Measurements from ENCODE around the gene BIRC3.
A peak's percentile ranks its signal among the peaks of the same experiment; 100 is the strongest.

The BIRC3 gene

GRCh38 chr11:102323542-102324251 lies 6.4 kb downstream of the BIRC3 start:
- H3K4me1 ChIP-seq (ENCODE audit: control insufficient read depth in 1 of 2, insufficient read depth in 2 of 2, low read length in 2 of 2): no peaks in the 10 kb centered on the region
- H3K18ac ChIP-seq (ENCODE audit: low read length): no peak overlapping the region
- no peak overlapping the region for H2BK5ac ChIP-seq (ENCODE audit: low read depth, low read length, poor library complexity)
- no peaks in the 10 kb centered on the region for H3K79me1 ChIP-seq (ENCODE audit: low read length)
- no peak overlapping the region for H3K9ac ChIP-seq (ENCODE audit: low read length)
- DNase-seq: peak; percentile 20 to 75
- H2AFZ ChIP-seq (ENCODE audit: insufficient read depth, low read length, poor library complexity): no peak overlapping the region
- no peak overlapping the region for H3K14ac ChIP-seq (ENCODE audit: low read length)
- H3K9me3 ChIP-seq (ENCODE audit: insufficient read depth, low read depth, low read length): no peaks in the 10 kb centered on the region
- H3K27me3 ChIP-seq (ENCODE audit: insufficient read depth, low read length): no peaks in the 10 kb centered on the region
- no CpG with 5 or more reads among the region's 1 CpG for WGBS (ENCODE audit: extremely low coverage, insufficient coverage, insufficient read length)
- H3K79me2 ChIP-seq (ENCODE audit: control insufficient read depth, insufficient read depth, low read length, poor library complexity): no peaks in the 10 kb centered on the region
- no peak overlapping the region for H4K12ac ChIP-seq (ENCODE audit: low read depth, low read length)
- H3K4me3 ChIP-seq (ENCODE audit: low read depth, low read length): no peak overlapping the region
- H4K91ac ChIP-seq (ENCODE audit: low read depth, low read length): no peak overlapping the region
- H3K27ac ChIP-seq (ENCODE audit: low read depth, low read length): no peak overlapping the region
- no peak overlapping the region for H3K23ac ChIP-seq (ENCODE audit: low read length)
- H2BK12ac ChIP-seq (ENCODE audit: low read length): no peak overlapping the region
- H3K36me3 ChIP-seq (ENCODE audit: control insufficient read depth in 1 of 2, insufficient read depth in 2 of 2, low read length in 2 of 2): no peaks in the 10 kb centered on the region
- no peak overlapping the region for H3K4ac ChIP-seq (ENCODE audit: low read depth, low read length)
- no peak overlapping the region for H3K4me2 ChIP-seq (ENCODE audit: low read length)
- no peak overlapping the region for H4K8ac ChIP-seq (ENCODE audit: low read depth, low read length)
- no peak overlapping the region for H2AK5ac ChIP-seq (ENCODE audit: low read length)
- H2BK120ac ChIP-seq (ENCODE audit: insufficient read depth, low read length, poor library complexity): no peak overlapping the region

DNA sequence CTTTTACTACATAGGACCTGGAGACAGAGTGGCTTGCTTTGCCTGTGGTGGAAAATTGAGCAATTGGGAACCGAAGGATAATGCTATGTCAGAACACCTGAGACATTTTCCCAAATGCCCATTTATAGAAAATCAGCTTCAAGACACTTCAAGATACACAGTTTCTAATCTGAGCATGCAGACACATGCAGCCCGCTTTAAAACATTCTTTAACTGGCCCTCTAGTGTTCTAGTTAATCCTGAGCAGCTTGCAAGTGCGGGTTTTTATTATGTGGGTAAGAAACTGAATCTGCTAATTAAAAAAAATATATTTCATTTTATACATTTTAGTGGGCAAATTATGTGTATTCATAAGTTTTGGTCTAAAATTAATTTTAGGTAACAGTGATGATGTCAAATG lies 7.8 kb downstream of the BIRC3 start:
- no peak for DNase-seq
- no peak overlapping the region for H3K18ac ChIP-seq (ENCODE audit: low read length)
- no peak overlapping the region for H3K9ac ChIP-seq (ENCODE audit: low read length)
- H3K27ac ChIP-seq (ENCODE audit: low read depth, low read length): no peak overlapping the region
- H4K8ac ChIP-seq (ENCODE audit: low read depth, low read length): no peak overlapping the region
- H2BK5ac ChIP-seq (ENCODE audit: low read depth, low read length, poor library complexity): no peak overlapping the region
- no peak overlapping the region for H3K4me2 ChIP-seq (ENCODE audit: low read length)
- no CpG with 5 or more reads among the region's 3 CpGs for WGBS (ENCODE audit: extremely low coverage, insufficient coverage, insufficient read length)
- H2BK12ac ChIP-seq (ENCODE audit: low read length): no peak overlapping the region
- no peaks in the 10 kb centered on the region for H3K4me1 ChIP-seq (ENCODE audit: control insufficient read depth in 1 of 2, insufficient read depth in 2 of 2, low read length in 2 of 2)
- H3K4ac ChIP-seq (ENCODE audit: low read depth, low read length): no peak overlapping the region
- H3K79me2 ChIP-seq (ENCODE audit: control insufficient read depth, insufficient read depth, low read length, poor library complexity): no peaks in the 10 kb centered on the region
- no peak overlapping the region for H4K12ac ChIP-seq (ENCODE audit: low read depth, low read length)
- H3K4me3 ChIP-seq (ENCODE audit: low read depth, low read length): no peak overlapping the region
- no peak overlapping the region for H3K23ac ChIP-seq (ENCODE audit: low read length)
- H3K14ac ChIP-seq (ENCODE audit: low read length): no peak overlapping the region
- H3K27me3 ChIP-seq (ENCODE audit: insufficient read depth, low read length): no peaks in the 10 kb centered on the region
- H2AK5ac ChIP-seq (ENCODE audit: low read length): no peak overlapping the region
- no peak overlapping the region for H2BK120ac ChIP-seq (ENCODE audit: insufficient read depth, low read length, poor library complexity)
- no peak overlapping the region for H2AFZ ChIP-seq (ENCODE audit: insufficient read depth, low read length, poor library complexity)
- no peak overlapping the region for H4K91ac ChIP-seq (ENCODE audit: low read depth, low read length)
- no peaks in the 10 kb centered on the region for H3K36me3 ChIP-seq (ENCODE audit: control insufficient read depth in 1 of 2, insufficient read depth in 2 of 2, low read length in 2 of 2)
- H3K9me3 ChIP-seq (ENCODE audit: insufficient read depth, low read depth, low read length): no peaks in the 10 kb centered on the region
- no peaks in the 10 kb centered on the region for H3K79me1 ChIP-seq (ENCODE audit: low read length)

DNA sequence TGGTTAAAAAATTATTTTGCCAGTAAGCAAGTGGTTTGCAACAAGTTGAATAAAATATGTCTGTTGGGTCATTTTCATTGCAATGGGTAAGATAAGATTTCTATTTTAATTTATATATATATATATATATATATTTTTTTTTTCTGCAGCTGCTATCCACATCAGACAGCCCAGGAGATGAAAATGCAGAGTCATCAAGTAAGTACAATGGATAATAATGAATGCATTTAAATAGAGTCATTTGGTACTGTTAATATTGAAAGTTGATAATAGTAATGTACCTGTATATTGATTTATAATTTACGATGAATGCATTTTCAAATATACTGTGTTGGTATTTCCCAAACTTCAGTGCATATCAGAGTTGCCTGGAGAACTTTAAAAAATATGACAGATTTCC lies 11.5 kb downstream of the BIRC3 start:
- Histone ChIP-seq H3K9me3 (ENCODE audit: insufficient read depth, low read depth, low read length) (no peaks in the 10 kb centered on the region), H3K79me1 (ENCODE audit: low read length) (no peaks in the 10 kb centered on the region), H4K12ac (ENCODE audit: low read depth, low read length) (no peak overlapping the region), H3K4ac (ENCODE audit: low read depth, low read length) (no peak overlapping the region), H2BK5ac (ENCODE audit: low read depth, low read length, poor library complexity) (no peak overlapping the region), H3K9ac (ENCODE audit: low read length) (no peak overlapping the region), H3K4me1 (ENCODE audit: control insufficient read depth in 1 of 2, insufficient read depth in 2 of 2, low read length in 2 of 2) (no peaks in the 10 kb centered on the region), H3K27me3 (ENCODE audit: insufficient read depth, low read length) (no peaks in the 10 kb centered on the region), H2AFZ (ENCODE audit: insufficient read depth, low read length, poor library complexity) (no peak overlapping the region), H3K27ac (ENCODE audit: low read depth, low read length) (no peak overlapping the region), H3K4me3 (ENCODE audit: low read depth, low read length) (no peak overlapping the region), H3K23ac (ENCODE audit: low read length) (no peak overlapping the region), H2BK120ac (ENCODE audit: insufficient read depth, low read length, poor library complexity) (no peak overlapping the region), H2BK12ac (ENCODE audit: low read length) (no peak overlapping the region), H2AK5ac (ENCODE audit: low read length) (no peak overlapping the region), H4K8ac (ENCODE audit: low read depth, low read length) (no peak overlapping the region), H3K36me3 (ENCODE audit: control insufficient read depth in 1 of 2, insufficient read depth in 2 of 2, low read length in 2 of 2) (no peaks in the 10 kb centered on the region), H3K4me2 (ENCODE audit: low read length) (no peak overlapping the region), H3K79me2 (ENCODE audit: control insufficient read depth, insufficient read depth, low read length, poor library complexity) (no peaks in the 10 kb centered on the region), H3K14ac (ENCODE audit: low read length) (no peak overlapping the region), H3K18ac (ENCODE audit: low read length) (no peak overlapping the region), H4K91ac (ENCODE audit: low read depth, low read length) (no peak overlapping the region)
- no peak for DNase-seq
- WGBS (ENCODE audit: extremely low coverage, insufficient coverage, insufficient read length): no CpG with 5 or more reads among the region's 1 CpG

- Histone ChIP-seq H3K4me1 (ENCODE audit: control insufficient read depth in 1 of 2, insufficient read depth in 2 of 2, low read length in 2 of 2) (no peaks in the 10 kb centered on the region), H3K27ac (ENCODE audit: low read depth, low read length) (no peak overlapping the region), H3K4ac (ENCODE audit: low read depth, low read length) (no peak overlapping the region), H4K8ac (ENCODE audit: low read depth, low read length) (no peak overlapping the region), H4K91ac (ENCODE audit: low read depth, low read length) (no peak overlapping the region), H4K12ac (ENCODE audit: low read depth, low read length) (no peak overlapping the region), H3K79me2 (ENCODE audit: control insufficient read depth, insufficient read depth, low read length, poor library complexity) (no peaks in the 10 kb centered on the region), H2AK5ac (ENCODE audit: low read length) (no peak overlapping the region), H3K14ac (ENCODE audit: low read length) (no peak overlapping the region), H3K9me3 (ENCODE audit: insufficient read depth, low read depth, low read length) (no peaks in the 10 kb centered on the region), H2BK5ac (ENCODE audit: low read depth, low read length, poor library complexity) (no peak overlapping the region), H2AFZ (ENCODE audit: insufficient read depth, low read length, poor library complexity) (no peak overlapping the region), H2BK12ac (ENCODE audit: low read length) (no peak overlapping the region), H3K18ac (ENCODE audit: low read length) (no peak overlapping the region), H3K23ac (ENCODE audit: low read length) (no peak overlapping the region), H3K27me3 (ENCODE audit: insufficient read depth, low read length) (no peaks in the 10 kb centered on the region), H3K36me3 (ENCODE audit: control insufficient read depth in 1 of 2, insufficient read depth in 2 of 2, low read length in 2 of 2) (no peaks in the 10 kb centered on the region), H2BK120ac (ENCODE audit: insufficient read depth, low read length, poor library complexity) (no peak overlapping the region), H3K9ac (ENCODE audit: low read length) (no peak overlapping the region), H3K4me3 (ENCODE audit: low read depth, low read length) (no peak overlapping the region), H3K79me1 (ENCODE audit: low read length) (no peaks in the 10 kb centered on the region), H3K4me2 (ENCODE audit: low read length) (no peak overlapping the region)
- no peak for DNase-seq
Observed at GRCh38 chr11:102330231-102330630, 12.9 kb downstream of the BIRC3 start.

All from trophoblast cell (in vitro differentiated cells and primary cell).